ENCODE results near the gene COL18A1.

GRCh38 chr21:45537111-45537745, 132.3 kb downstream of the COL18A1 start:
- no peak for TF ChIP-seq CTCF (IDR thresholded peaks at IDR 0.05; ENCODE audit: low read depth, low read length, missing input control)
- TF ChIP-seq MAX (IDR thresholded peaks at IDR 0.05): no peak
- no peak for TF ChIP-seq JUND (IDR thresholded peaks at IDR 0.05)
- TF ChIP-seq RAD21 (IDR thresholded peaks at IDR 0.05): no peak
- TF ChIP-seq, protein P1, sequence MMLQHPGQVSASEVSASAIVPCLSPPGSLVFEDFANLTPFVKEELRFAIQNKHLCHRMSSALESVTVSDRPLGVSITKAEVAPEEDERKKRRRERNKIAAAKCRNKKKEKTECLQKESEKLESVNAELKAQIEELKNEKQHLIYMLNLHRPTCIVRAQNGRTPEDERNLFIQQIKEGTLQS (IDR thresholded peaks at IDR 0.05): no peak
- TF ChIP-seq GABPA (IDR thresholded peaks at IDR 0.05 in 1 of 2, conservative IDR thresholded peaks at IDR 0.05 in 1 of 2): no peak
- TF ChIP-seq TAF1 (conservative IDR thresholded peaks at IDR 0.05): no peak
- no peak for TF ChIP-seq RXRA (IDR thresholded peaks at IDR 0.05)
- TF ChIP-seq SP1 (IDR thresholded peaks at IDR 0.05): no peak
- TF ChIP-seq YY1 (IDR thresholded peaks at IDR 0.05): no peak
- no peak for TF ChIP-seq REST (IDR thresholded peaks at IDR 0.05)
- TF ChIP-seq FOXA1 (IDR thresholded peaks at IDR 0.05): no peak

Data from liver (tissue), 3 donors.